WI38 (cell line): Measurements from ENCODE around the gene THSD4.

Experiments
- H3K4me3 ChIP-seq: 2 replicates; pipeline ENCODE4 v1.5.1; 2011; ENCODE audit warnings: low read depth, mild to moderate bottlenecking, control low read depth, low read length
- TF ChIP-seq, protein P1 (sequence below): IDR thresholded peaks from 2 replicates; pipeline ENCODE4 v1.5.1; 2012; ENCODE audit warnings: low read depth, mild to moderate bottlenecking, control low read depth, low read length

THSD4 gene

DNA sequence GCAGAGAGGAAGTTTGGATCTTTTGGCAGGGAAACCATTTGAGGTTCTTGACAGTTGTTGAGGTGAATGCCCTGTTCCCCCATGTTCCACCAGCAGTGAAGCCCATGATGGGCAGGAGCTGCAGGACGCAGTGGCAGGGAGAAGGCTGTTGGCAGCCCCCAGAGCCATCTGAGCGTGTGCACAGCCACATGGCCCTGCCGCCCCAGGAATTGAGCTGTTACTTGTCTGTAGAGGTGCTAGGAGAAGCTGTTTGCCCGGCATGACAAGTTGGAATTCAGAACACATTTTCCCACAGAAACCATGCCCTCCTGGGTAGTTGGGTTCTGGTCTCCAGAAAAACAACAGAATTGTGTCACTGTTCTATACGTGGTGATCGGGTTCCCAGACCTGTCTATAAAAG, 476.9 kb downstream of the THSD4 start:
- TF ChIP-seq, protein P1, sequence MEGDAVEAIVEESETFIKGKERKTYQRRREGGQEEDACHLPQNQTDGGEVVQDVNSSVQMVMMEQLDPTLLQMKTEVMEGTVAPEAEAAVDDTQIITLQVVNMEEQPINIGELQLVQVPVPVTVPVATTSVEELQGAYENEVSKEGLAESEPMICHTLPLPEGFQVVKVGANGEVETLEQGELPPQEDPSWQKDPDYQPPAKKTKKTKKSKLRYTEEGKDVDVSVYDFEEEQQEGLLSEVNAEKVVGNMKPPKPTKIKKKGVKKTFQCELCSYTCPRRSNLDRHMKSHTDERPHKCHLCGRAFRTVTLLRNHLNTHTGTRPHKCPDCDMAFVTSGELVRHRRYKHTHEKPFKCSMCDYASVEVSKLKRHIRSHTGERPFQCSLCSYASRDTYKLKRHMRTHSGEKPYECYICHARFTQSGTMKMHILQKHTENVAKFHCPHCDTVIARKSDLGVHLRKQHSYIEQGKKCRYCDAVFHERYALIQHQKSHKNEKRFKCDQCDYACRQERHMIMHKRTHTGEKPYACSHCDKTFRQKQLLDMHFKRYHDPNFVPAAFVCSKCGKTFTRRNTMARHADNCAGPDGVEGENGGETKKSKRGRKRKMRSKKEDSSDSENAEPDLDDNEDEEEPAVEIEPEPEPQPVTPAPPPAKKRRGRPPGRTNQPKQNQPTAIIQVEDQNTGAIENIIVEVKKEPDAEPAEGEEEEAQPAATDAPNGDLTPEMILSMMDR, result no peak
- no peak overlapping the region for H3K4me3 ChIP-seq

DNA sequence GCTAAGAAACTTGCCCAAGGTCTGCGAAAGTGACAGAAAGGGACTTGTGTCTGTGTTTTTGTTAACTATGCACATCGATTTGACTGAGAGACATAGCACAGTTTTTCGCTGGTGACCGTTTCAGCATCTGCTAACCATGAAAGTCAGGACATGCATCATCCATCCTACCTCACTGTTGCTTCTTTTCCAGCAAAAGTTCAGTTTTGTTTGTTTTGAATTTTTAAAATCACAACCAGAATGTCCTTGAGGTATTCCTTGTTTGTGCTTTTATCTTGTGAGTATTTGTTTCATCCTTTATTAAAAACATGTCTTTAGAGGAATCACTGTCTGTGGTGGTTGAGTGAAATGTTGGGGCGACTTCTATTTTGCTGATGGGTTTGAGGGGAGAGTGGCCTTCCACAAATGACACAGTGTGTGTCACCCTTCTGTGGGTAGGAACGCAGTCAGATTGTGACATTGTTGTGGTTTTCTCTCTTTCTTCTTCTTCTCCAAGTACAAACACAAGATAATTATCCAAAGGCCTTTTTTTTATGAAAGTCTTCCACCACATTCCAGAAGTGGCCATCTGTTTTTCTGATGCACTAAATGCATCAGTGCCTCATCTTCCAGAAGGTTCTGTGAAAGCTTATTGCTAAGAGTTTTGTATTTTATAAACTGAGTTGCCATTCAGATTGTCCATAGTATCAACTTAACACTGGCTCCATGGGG, 480.7 kb downstream of the THSD4 start:
- no peak overlapping the region for H3K4me3 ChIP-seq
- TF ChIP-seq, protein P1, result no peak

DNA sequence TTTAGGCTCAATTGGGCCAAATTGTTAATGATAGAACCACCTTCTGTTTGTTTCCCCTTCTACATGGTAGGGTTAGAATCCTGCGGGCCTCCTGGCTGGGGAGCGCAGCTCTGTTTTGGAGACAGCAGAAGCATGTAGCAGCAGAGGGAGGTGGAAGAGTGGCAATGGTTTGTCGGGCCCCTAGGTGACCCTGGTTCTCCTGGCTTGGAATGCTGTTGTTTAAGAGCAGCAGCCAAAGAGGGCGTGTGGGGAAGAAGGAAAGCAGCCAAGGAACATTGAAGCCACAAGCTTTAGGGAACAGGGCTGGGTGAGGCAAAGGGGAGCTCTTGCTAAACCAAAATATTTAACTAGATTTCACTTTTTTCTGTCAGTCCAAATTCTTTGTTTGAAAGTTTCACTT, 481.4 kb downstream of the THSD4 start:
- TF ChIP-seq, protein P1, result no peak
- no peak overlapping the region for H3K4me3 ChIP-seq

DNA sequence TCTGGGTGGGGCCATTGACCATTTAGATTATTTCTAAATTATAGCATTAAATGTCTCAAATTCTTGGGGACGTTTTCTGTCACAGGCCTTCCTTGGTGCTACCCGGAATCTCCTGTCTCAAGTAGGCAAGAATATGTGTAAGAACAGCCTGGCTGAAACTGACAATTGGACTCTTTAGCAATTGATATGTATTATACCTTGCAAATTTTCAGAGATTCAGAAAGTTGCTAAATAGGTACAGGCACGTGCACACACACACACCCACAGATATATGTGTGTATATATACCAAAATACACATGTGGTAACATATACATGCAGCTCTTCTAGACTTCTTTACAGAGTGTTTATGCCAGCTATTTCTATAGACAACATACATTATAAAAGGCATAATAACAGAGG, 481.9 kb downstream of the THSD4 start:
- TF ChIP-seq, protein P1, result no peak

DNA sequence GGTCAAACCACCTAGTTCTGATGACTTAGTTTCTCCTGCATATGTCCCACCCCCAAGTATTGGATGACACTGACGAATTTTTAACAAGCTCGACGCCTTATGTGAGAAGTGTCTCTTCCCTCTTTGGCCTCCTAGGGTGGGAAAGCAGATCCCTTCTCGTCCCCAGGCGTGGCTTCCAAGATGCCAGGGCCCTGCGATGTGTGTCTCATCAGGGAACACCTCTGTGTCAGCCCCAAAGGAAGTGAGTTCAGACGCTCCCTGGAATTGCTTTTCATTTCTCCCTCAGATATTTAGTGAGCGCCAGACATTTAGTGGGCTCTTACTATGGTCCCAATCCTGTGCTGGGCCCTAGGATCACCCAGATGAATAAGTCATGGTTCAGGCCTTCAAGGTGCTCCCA, 482.4 kb downstream of the THSD4 start:
- TF ChIP-seq, protein P1, result no peak
- no peak overlapping the region for H3K4me3 ChIP-seq

More for the DNA sequence above, 481.9 kb downstream of the THSD4 start:
- H3K4me3 ChIP-seq, result no peak overlapping the region

DNA sequence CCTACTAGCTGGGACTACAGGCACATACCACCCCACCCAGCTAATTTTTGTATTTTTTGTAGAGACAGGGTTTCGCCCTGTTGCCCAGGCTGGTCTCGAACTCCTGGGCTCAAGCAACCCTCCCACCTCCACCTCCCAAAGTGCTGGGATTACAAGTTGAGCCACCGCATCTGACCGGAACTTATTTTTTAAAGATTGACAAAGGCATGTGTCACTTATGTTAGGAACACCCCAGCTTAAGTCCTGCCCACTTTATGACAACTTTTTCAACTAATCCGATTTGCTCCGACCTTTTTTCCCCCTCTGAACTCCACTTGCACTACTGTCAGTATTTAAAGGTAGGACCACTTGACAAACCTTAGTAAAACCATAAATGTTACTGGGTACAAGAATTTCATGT, 483.5 kb downstream of the THSD4 start:
- H3K4me3 ChIP-seq, result no peak overlapping the region
- TF ChIP-seq, protein P1, result no peak

DNA sequence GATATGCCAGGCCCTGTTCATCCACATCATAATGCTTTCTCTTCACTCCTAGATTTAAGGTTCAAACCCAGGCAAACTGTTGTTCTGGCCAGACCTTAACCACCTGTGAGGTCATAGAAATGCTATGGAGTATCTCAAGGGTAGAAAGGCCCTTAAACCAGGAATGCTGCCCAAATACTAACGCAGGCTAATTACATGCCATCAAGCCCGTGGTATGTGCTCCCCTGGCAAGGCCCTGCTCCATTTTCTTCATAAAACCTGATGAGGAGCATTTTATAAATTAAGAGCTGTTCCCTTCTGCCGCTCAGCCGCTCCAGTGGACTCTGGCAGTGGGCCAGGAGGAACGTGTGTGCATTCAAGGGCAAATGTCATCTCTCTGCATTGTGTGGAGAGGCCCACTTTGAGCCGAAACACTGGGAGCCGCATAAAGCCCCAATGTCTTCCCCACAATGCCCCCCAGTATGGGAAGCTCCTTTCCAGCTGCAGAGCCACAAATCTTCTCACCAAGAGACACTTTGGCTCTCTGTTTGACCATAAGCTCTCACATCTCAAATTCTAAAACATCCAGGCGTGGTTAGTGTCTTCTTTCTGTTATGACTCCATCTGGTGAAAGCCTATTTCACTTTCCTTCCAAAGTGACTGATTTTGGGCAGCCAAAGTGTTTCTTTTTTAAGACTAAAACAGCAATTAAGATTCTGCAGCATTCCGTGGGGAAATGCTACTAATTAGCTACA, 484.3 kb downstream of the THSD4 start:
- no peak overlapping the region for H3K4me3 ChIP-seq
- TF ChIP-seq, protein P1, result no peak
